GM18498 (cell line): ENCODE data around the gene RUNX1.

Source experiments
- ATAC-seq: cut with Tn5 transposase; IDR thresholded peaks from one replicate; pipeline ENCODE4 v1.9.1; 2021; ENCODE audit warnings: mild to moderate bottlenecking, moderate library complexity; ENCODE audit not compliant: unreplicated experiment

RUNX1 gene

GRCh38 chr21:34927992-34928391 lies 121.1 kb downstream of the RUNX1 start:
- no peak for ATAC-seq

GRCh38 chr21:34926803-34927467 lies 122.2 kb downstream of the RUNX1 start:
- ATAC-seq = no peak

- ATAC-seq = no peak
Measured at GRCh38 chr21:34925597-34925996, 123.5 kb downstream of the RUNX1 start.

GRCh38 chr21:34924771-34925419 lies 124.2 kb downstream of the RUNX1 start:
- ATAC-seq = no peak

- ATAC-seq = no peak
Measured at GRCh38 chr21:34924194-34924593, 124.9 kb downstream of the RUNX1 start.

GRCh38 chr21:34923626-34924025 lies 125.5 kb downstream of the RUNX1 start:
- no peak for ATAC-seq

GRCh38 chr21:34923202-34923601 lies 125.9 kb downstream of the RUNX1 start:
- no peak for ATAC-seq

- ATAC-seq = no peak
Measured at GRCh38 chr21:34922479-34922878, 126.6 kb downstream of the RUNX1 start.

GRCh38 chr21:34921151-34921550 lies 128.0 kb downstream of the RUNX1 start:
- no peak for ATAC-seq

GRCh38 chr21:34919406-34919805 lies 129.7 kb downstream of the RUNX1 start:
- no peak for ATAC-seq

GRCh38 chr21:34916446-34916845 lies 132.7 kb downstream of the RUNX1 start:
- ATAC-seq = no peak

- ATAC-seq = no peak
Measured at GRCh38 chr21:34915364-34915841, 133.7 kb downstream of the RUNX1 start.

GRCh38 chr21:34914239-34914638 lies 134.9 kb downstream of the RUNX1 start:
- no peak for ATAC-seq

GRCh38 chr21:34913811-34914210 lies 135.3 kb downstream of the RUNX1 start:
- no peak for ATAC-seq

GRCh38 chr21:34912022-34912945 lies 136.8 kb downstream of the RUNX1 start:
- ATAC-seq = no peak

- no peak for ATAC-seq
Measured at GRCh38 chr21:34911360-34911759, 137.7 kb downstream of the RUNX1 start.

- no peak for ATAC-seq
Measured at GRCh38 chr21:34910396-34910795, 138.7 kb downstream of the RUNX1 start.

- ATAC-seq = no peak
Measured at GRCh38 chr21:34909492-34910292, 139.4 kb downstream of the RUNX1 start.

GRCh38 chr21:34908419-34909055 lies 140.6 kb downstream of the RUNX1 start:
- ATAC-seq = no peak
